Ovary (tissue), 3 donors: ENCODE measurements around the gene ZSCAN26.

Experiments
- EP300 ChIP-seq: sonication (generic); formaldehyde crosslinking; IDR thresholded peaks from one replicate; pipeline ENCODE4 v1.6.1; 2017; ENCODE audit warnings: antibody characterized with exemption
- POLR2A ChIP-seq: fragments of 450-650 bp; IDR thresholded peaks from one replicate; pipeline ENCODE4 v1.6.1; 2017; ENCODE audit warnings: antibody characterized with exemption, mild to moderate bottlenecking, moderate library complexity
- TF ChIP-seq, protein P1 (sequence below), 3 donors: fragments of 450-650 bp in 2 of 3; fragments of 200-600 bp in 1 of 3; IDR thresholded peaks; one replicate each; pipeline versions ENCODE4 v1.5.1 to v1.8.0; 2016 to 2022; ENCODE audit warnings: antibody characterized with exemption in 3 of 3, mild to moderate bottlenecking in 1 of 3
- donor health status: DM: no; HTN: no; CAD: no.

- TF ChIP-seq EP300, result no peak
- TF ChIP-seq, protein P1, sequence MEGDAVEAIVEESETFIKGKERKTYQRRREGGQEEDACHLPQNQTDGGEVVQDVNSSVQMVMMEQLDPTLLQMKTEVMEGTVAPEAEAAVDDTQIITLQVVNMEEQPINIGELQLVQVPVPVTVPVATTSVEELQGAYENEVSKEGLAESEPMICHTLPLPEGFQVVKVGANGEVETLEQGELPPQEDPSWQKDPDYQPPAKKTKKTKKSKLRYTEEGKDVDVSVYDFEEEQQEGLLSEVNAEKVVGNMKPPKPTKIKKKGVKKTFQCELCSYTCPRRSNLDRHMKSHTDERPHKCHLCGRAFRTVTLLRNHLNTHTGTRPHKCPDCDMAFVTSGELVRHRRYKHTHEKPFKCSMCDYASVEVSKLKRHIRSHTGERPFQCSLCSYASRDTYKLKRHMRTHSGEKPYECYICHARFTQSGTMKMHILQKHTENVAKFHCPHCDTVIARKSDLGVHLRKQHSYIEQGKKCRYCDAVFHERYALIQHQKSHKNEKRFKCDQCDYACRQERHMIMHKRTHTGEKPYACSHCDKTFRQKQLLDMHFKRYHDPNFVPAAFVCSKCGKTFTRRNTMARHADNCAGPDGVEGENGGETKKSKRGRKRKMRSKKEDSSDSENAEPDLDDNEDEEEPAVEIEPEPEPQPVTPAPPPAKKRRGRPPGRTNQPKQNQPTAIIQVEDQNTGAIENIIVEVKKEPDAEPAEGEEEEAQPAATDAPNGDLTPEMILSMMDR (IDR thresholded peaks at IDR 0.05), result no peak
- TF ChIP-seq POLR2A, result no peak
Measured at GRCh38 chr6:28322661-28323060, 55.7 kb downstream of the ZSCAN26 start.
